PC-3 (cell line): ENCODE data around the gene CNP. TPM values are rescaled to one million over a fixed set of nuclear protein-coding genes. Genes with fewer than 3 reads are reported as not detected.

ENCODE experiments used
- ATAC-seq: fragments of 200-7000 bp; cut with Tn5 transposase; 2 replicates; pipeline ENCODE4 v1.9.1; 2020; ENCODE audit warnings: mild to moderate bottlenecking, moderate library complexity
- BruUV-seq: library from RNA; stranded (reverse); fragments of 400-500 nt; replicated peaks from 2 replicates; lab custom pipeline; 2021; lab: Mats Ljungman, UMichigan
- CTCF ChIA-PET: fragments of 300-600 bp; sonication (Branson Sonifier 250); formaldehyde crosslinking; loops from one replicate; lab custom pipeline; 2022; ENCODE audit warnings: antibody characterized with exemption; lab: Charles Lee
- POLR2A ChIA-PET: fragments of 300-600 bp; sonication (Branson Sonifier 250); formaldehyde crosslinking; loops from one replicate; lab custom pipeline; 2022; ENCODE audit warnings: antibody characterized with exemption; ENCODE audit not compliant: unreplicated experiment; lab: Charles Lee
- DNase-seq: peaks from one replicate; pipeline ENCODE4 v3.0.0-alpha.2; 2015
- H2AFZ ChIP-seq: fragments of 300-600 bp; sonication (generic); 2 replicates; pipeline ENCODE4 v1.6.0; 2016; ENCODE audit warnings: antibody characterized with exemption, low read length
- H3F3A ChIP-seq: fragments of 300-600 bp; sonication (generic); one replicate; pipeline ENCODE4 v1.6.0; 2017; ENCODE audit warnings: antibody characterized with exemption, low read length, control low read depth, mild to moderate bottlenecking; ENCODE audit not compliant: unreplicated experiment
- H3K27ac ChIP-seq: fragments of 300-600 bp; sonication (generic); 2 replicates; pipeline ENCODE4 v1.5.1; 2016; ENCODE audit warnings: mild to moderate bottlenecking, low read length
- H3K27me3 ChIP-seq: fragments of 300-600 bp; sonication (generic); 2 replicates; pipeline ENCODE4 v1.6.1; 2016; ENCODE audit warnings: low read length, mixed read lengths
- H3K36me3 ChIP-seq: fragments of 300-600 bp; sonication (generic); 2 replicates; pipeline ENCODE4 v1.6.1; 2016; ENCODE audit warnings: low read depth, mixed run types, low read length, mixed read lengths
- H3K4me1 ChIP-seq: fragments of 300-600 bp; sonication (generic); 2 replicates; pipeline ENCODE4 v1.5.1; 2016; ENCODE audit warnings: low read length; ENCODE audit not compliant: insufficient read depth
- H3K4me2 ChIP-seq: fragments of 300-600 bp; sonication (generic); 2 replicates; pipeline ENCODE4 v1.6.0; 2016; ENCODE audit warnings: low read length
- H3K4me3 ChIP-seq: fragments of 300-600 bp; sonication (generic); 2 replicates; pipeline ENCODE4 v1.5.1; 2016; ENCODE audit warnings: mild to moderate bottlenecking, low read length, mixed read lengths
- H3K79me2 ChIP-seq: fragments of 300-600 bp; sonication (generic); 2 replicates; pipeline ENCODE4 v1.6.1; 2017; ENCODE audit warnings: low read length, mixed read lengths
- H3K9ac ChIP-seq: fragments of 300-600 bp; sonication (generic); 2 replicates; pipeline ENCODE4 v1.6.0; 2016; ENCODE audit warnings: mild to moderate bottlenecking, low read length
- H3K9me2 ChIP-seq: fragments of 300-600 bp; sonication (generic); replicated peaks from 2 replicates; pipeline ENCODE4 v1.6.1; 2016; ENCODE audit warnings: mixed run types, low read length, mixed read lengths
- H3K9me3 ChIP-seq: fragments of 300-600 bp; sonication (generic); 2 replicates; pipeline ENCODE4 v1.6.1; 2016; ENCODE audit warnings: low read length, mixed read lengths
- H4K20me1 ChIP-seq: fragments of 300-600 bp; sonication (generic); 2 replicates; pipeline ENCODE4 v1.6.1; 2016; ENCODE audit warnings: low read length, mixed read lengths
- CTCF ChIP-seq: fragments of 300-600 bp; sonication (generic); conservative IDR thresholded peaks from 2 replicates; pipeline ENCODE4 v1.5.1; 2017; ENCODE audit warnings: antibody characterized with exemption, low read depth, mild to moderate bottlenecking, low read length
- EZH2 ChIP-seq: fragments of 300-600 bp; sonication (generic); IDR thresholded peaks from one replicate; pipeline ENCODE4 v1.6.1; 2017; ENCODE audit warnings: antibody characterized with exemption, mild to moderate bottlenecking, low read length; ENCODE audit not compliant: unreplicated experiment
- EZH2phosphoT487 ChIP-seq: fragments of 300-600 bp; sonication (generic); IDR thresholded peaks from 2 replicates; pipeline ENCODE4 v1.6.1; 2018; ENCODE audit warnings: mild to moderate bottlenecking, antibody characterized with exemption, low read length, borderline replicate concordance
- intact Hi-C: fragments of 100-400 bp; cut with micrococcal nuclease; formaldehyde crosslinking; loops from 2 replicates; pipeline ENCODE4 v1.9.0; 2023
- total RNA-seq: library from RNA; depleted of rRNA; stranded (reverse); fragments of >200 nt; gene quantifications from 2 replicates; pipeline ENCODE4 v1.2.3, GENCODE V29; 2014

CNP gene
- total RNA-seq, 1 experiment from 2014 or later = 91.6 TPM

- Histone ChIP-seq H3K4me2 (no peak overlapping the region; the same call in 1 of the 2 replicates), H3K4me1 (peaks cover 36% of the 10 kb centered on the region), H3K27ac (no peak overlapping the region), H3K9ac (no peak overlapping the region), H3K9me2 (no peaks in the 10 kb centered on the region), H3K4me3 (no peak overlapping the region), H3K27me3 (no peaks in the 10 kb centered on the region), H4K20me1 (peaks cover 12% of the 10 kb centered on the region), H2AFZ (no peak overlapping the region), H3K9me3 (no peaks in the 10 kb centered on the region), H3F3A (no peaks in the 10 kb centered on the region), H3K79me2 (peaks cover 56% of the 10 kb centered on the region), H3K36me3 (peaks cover 18% of the 10 kb centered on the region)
- no peak for TF ChIP-seq CTCF
- no peak for TF ChIP-seq EZH2
- no peak for TF ChIP-seq EZH2phosphoT487
- ChIA-PET CTCF (no interaction called here), POLR2A (no interaction called here)
- ATAC-seq (no peak), DNase-seq (no peak)
- BruUV-seq = no TSS peak
- intact Hi-C loops = no loop called here
These were observed 4.3 kb downstream of the CNP start for GRCh38 chr17:41970901-41971331.

GRCh38 chr17:41971721-41972523 is 5.3 kb downstream of the CNP start:
- POLR2A ChIA-PET = interaction anchor here (0.7 kb wide), 1 partner anchor 46 kb away, joined by 3 read pairs; no protein-coding TSS in a partner anchor
- H2AFZ ChIP-seq = no peak overlapping the region
- no peak overlapping the region for H3K4me3 ChIP-seq
- no peaks in the 10 kb centered on the region for H3K27me3 ChIP-seq
- peak overlapping the region; percentile 42 for H3K4me2 ChIP-seq
- no peak for TF ChIP-seq CTCF
- no peak for TF ChIP-seq EZH2phosphoT487
- TF ChIP-seq EZH2 = no peak
- H3K4me1 ChIP-seq = peaks cover 33% of the 10 kb centered on the region
- no peaks in the 10 kb centered on the region for H3F3A ChIP-seq
- no peaks in the 10 kb centered on the region for H3K9me2 ChIP-seq
- peaks cover 23% of the 10 kb centered on the region for H3K36me3 ChIP-seq
- intact Hi-C loops = no loop called here
- no peak for ATAC-seq
- peaks cover 12% of the 10 kb centered on the region for H4K20me1 ChIP-seq
- CTCF ChIA-PET = no interaction called here
- H3K27ac ChIP-seq = peak overlapping the region; percentile 63
- no peak overlapping the region for H3K9ac ChIP-seq
- H3K9me3 ChIP-seq = no peaks in the 10 kb centered on the region
- no peak for DNase-seq
- BruUV-seq = no TSS peak
- peaks cover 53% of the 10 kb centered on the region for H3K79me2 ChIP-seq
